Measurements from ENCODE around the gene DRC7.

DRC7 gene

GRCh38 chr16:57753448-57754353, 59.1 kb downstream of the DRC7 start:
- no peak for DNase-seq

GRCh38 chr16:57754354-57755060, 59.9 kb downstream of the DRC7 start:
- no peak for DNase-seq

GRCh38 chr16:57755061-57755684, 60.6 kb downstream of the DRC7 start:
- no peak for DNase-seq

DNA sequence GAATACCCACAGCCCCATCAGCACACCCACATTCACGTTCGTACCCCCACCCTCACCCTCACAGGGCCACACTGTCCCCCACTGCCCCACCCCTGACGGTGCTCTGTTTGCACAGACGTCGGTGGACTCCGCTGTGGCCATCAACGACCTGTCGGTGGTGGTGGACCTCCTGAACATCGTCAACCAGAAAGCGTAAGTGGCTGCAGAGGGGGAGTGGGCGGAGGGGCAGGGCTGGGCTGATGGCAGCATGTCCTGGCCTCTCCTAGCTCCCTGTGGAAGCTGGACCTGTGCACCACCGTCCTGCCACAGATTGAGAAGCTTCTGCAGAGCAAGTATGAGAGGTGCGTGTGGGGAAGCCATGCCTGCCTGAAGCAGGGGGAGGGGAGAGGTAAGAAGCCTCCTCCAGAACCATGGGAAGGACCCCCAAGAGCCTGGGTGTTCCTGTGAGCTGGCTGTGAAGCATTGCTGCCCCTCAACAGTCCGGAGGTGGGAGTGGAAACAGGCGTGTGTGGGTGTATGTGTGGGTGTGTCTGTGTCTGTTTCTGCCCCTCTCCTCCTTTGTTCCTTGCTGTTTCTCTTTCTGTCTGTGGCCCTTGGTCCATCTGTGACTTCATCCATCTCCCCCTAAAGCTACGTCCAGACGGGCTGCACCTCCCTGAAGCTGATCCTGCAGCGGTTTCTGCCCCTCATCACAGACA, 61.3 kb downstream of the DRC7 start:
- DNase-seq: no peak

GRCh38 chr16:57756424-57757325, 62.1 kb downstream of the DRC7 start:
- DNase-seq: no peak

DNA sequence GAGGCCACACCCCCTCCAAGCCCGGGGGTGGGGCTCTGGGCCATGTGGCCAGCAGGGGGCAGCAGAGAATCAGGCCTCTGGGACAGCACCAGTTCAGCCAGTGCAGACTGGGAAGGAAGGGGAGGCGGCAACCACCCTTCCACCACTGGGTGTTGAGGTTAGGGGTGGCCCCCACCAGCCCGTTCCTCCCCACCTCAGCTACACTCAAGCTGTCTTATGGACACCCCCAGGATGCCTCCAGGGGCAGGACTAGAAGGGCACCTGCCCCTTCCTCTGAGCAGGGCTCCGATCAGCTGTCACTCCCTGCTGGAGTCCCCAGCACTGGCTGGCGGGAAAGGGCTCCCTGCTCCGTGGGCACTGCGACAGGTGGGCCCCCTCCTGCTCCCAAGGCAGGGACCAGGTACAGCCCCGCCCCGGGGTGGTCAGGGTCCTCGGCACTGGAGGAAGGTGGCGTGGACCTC, 62.8 kb downstream of the DRC7 start:
- DNase-seq: peak; percentile 41

DNA sequence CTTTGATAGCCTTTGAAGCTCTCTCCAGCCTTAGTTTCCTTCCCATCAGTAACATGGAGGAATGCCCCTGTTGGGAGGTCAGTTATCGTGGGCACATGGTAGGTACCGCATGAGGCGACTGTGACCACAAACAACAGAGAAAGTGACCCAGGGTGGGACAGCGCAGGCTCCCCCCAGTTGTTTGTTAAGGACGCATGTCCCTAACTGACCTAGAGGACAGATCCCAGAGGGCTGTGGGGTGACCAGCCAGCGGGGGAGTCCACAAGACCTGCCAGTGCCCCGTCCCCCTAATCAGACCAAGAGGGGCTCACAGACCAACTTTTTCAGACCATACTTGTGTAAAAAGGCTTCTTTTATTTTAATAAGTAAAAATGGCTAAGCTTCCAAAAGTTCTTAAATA, 63.3 kb downstream of the DRC7 start:
- no peak for DNase-seq

GRCh38 chr16:57758331-57759117, 63.9 kb downstream of the DRC7 start:
- DNase-seq: no peak

DNA sequence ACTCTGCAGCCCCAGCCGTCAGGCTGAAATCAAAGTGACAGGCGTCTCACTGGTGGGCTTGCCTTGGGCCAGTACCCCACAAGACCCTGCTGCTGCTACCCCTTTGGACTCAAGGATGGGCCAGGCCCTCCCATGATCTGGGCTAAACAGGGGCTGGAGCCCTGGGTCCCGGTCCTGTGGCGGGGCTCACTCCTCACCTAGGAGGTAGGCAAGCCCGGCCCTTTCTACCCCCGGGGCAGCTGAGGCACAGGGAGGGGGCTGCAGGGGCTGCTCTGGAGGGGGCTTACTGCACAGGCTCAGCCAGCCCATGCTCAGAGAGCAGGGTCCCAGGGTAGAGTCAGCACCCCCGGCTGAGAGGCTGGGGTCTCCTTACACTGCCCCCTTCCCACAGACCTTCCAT, 64.5 kb downstream of the DRC7 start:
- no peak for DNase-seq

GRCh38 chr16:57759541-57760356, 65.1 kb downstream of the DRC7 start:
- DNase-seq: no peak

DNA sequence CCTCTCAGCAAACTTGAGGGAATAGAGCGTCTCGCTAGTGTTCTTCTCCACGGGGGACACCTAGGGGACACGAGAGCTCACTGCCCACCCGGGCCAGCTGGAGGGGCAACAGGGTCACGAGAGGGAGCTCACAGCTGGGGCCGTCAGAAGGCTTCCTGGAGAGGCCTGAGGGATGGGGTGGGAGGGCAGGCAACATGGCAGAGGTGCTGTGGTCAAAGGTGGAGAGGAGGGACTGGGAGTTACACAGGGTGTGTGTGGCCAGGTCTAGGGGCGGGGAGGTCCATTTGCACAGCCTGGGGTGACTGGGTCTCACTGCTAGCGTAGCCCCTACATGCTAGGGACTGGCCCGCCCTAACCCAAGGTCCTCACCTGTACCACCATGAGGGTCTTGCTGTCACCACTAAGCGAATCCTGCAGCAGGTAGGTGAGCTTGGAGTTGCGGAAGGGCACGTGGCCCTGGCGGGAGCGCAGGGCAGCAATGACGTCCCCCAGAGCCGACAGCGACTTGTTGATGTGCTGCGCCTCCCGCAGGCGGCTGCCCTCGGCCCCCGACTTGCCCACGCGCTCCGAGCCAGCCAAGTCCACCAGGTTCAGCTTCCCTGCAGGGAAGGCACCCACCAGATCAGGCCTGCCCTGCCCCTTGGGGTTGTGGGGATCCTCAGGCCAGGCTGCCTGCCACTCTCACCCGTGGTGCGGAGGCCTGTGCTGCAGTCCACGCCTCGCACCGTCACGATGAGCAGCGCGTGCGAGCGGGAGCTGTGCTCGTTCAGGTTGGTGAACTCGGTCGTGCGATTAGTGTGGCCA, 66.0 kb downstream of the DRC7 start:
- DNase-seq: no peak

- DNase-seq: no peak
Observed at GRCh38 chr16:57761301-57761700, 66.7 kb downstream of the DRC7 start.

- no peak for DNase-seq
Observed at GRCh38 chr16:57761957-57762356, 67.4 kb downstream of the DRC7 start.

GRCh38 chr16:57762365-57763040, 67.9 kb downstream of the DRC7 start:
- DNase-seq: no peak

DNA sequence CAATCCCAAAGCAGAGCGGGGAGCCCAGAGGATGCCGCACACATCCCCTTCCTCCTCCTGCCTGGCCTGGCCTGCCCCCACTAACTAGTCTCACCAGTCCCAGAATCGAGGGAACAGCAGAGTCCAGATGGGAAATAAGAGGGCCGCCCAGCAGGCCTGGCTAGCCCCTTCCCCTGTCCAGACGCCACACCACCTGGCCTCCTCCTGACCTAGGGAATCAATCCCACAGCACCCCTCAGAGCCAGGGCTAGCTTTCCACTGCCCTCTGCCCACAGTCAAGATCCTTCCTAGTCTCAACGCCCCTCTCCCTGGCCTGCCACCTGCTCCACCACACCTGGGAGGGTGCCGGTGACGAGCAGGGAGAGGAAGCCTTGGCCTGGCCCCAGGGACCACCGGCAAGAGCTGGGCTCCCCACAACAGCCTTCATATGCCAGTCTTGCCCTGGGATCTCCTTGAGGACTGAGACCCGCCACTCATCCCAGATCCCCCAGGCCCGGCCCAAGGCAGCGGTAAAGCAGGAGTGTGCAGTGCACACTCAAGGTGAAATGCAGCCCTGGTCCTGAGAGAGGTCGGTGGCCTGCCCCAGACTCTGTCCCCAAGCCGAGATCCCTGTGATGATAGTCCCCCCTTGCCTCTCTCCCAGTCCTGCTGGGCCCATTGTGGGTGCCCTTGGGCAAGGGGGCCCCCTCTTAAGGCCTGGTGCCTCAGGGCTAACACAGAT, 68.8 kb downstream of the DRC7 start:
- DNase-seq: no peak

- DNase-seq: no peak
Observed at GRCh38 chr16:57764006-57764340, 69.4 kb downstream of the DRC7 start.

GRCh38 chr16:57764341-57765159, 69.9 kb downstream of the DRC7 start:
- DNase-seq: peak; percentile 69
